ENCODE results near the gene VANGL2. TPM values are rescaled to one million over a fixed set of nuclear protein-coding genes. Genes with fewer than 3 reads are reported as not detected.

The VANGL2 gene
- total and polyA plus RNA-seq, 4 donors, result 1.3 to 13.9 (median 2.2) TPM

- no peaks in the 10 kb centered on the region for H3K27me3 ChIP-seq (ENCODE audit: control insufficient read depth in 3 of 3, insufficient read depth in 3 of 3, low read length in 2 of 3)
- H3K9me3 ChIP-seq (ENCODE audit: control insufficient read depth in 4 of 4, insufficient read depth in 3 of 4, low read length in 3 of 4), result no peaks in the 10 kb centered on the region
- peaks cover 3 to 39% (median 19%) of the 10 kb centered on the region in 4 donors for H3K36me3 ChIP-seq (ENCODE audit: control insufficient read depth in 4 of 4, insufficient read depth in 4 of 4, low read length in 4 of 4)
- H3K4me1 ChIP-seq (ENCODE audit: control insufficient read depth in 5 of 5, insufficient read depth in 5 of 5, low read length in 5 of 5), result no peaks in the 10 kb centered on the region
- no peak overlapping the region for H3K9ac ChIP-seq (ENCODE audit: insufficient read depth in 1 of 2, low read length in 2 of 2)
- TF ChIP-seq CTCF (IDR thresholded peaks at IDR 0.05; ENCODE audit: control extremely low read depth, extremely low read depth), result no peak
- no peak overlapping the region for H3K4me3 ChIP-seq
- DNase-seq (no peak), ATAC-seq (ENCODE audit: insufficient read depth, low FRiP score) (no peak)
- WGBS, 2 donors, result 93 to 99% methylated on average over 5 of the region's 5 CpGs
- H3K27ac ChIP-seq (ENCODE audit: low read depth in 1 of 2, low read length in 1 of 2), result no peak overlapping the region
Measured at GRCh38 chr1:160421881-160422280, 21.5 kb downstream of the VANGL2 start.

GRCh38 chr1:160423966-160424365 is 23.6 kb downstream of the VANGL2 start:
- peaks cover 3 to 42% (median 15%) of the 10 kb centered on the region in 4 donors for H3K36me3 ChIP-seq (ENCODE audit: control insufficient read depth in 4 of 4, insufficient read depth in 4 of 4, low read length in 4 of 4)
- WGBS, 2 donors, result 97% methylated on average over 7 of the region's 7 CpGs

GRCh38 chr1:160425847-160426246 is 25.5 kb downstream of the VANGL2 start:
- no peak for TF ChIP-seq CTCF (IDR thresholded peaks at IDR 0.05; ENCODE audit: control extremely low read depth, extremely low read depth)
- Histone ChIP-seq H3K27me3 (ENCODE audit: control insufficient read depth in 3 of 3, insufficient read depth in 3 of 3, low read length in 2 of 3) (no peaks in the 10 kb centered on the region), H3K36me3 (ENCODE audit: control insufficient read depth in 4 of 4, insufficient read depth in 4 of 4, low read length in 4 of 4) (peaks cover 3 to 34% (median 9%) of the 10 kb centered on the region in 4 donors), H3K4me3 (no peak overlapping the region), H3K9ac (ENCODE audit: insufficient read depth in 1 of 2, low read length in 2 of 2) (no peak overlapping the region), H3K9me3 (ENCODE audit: control insufficient read depth in 4 of 4, insufficient read depth in 3 of 4, low read length in 3 of 4) (no peaks in the 10 kb centered on the region), H3K27ac (ENCODE audit: low read depth in 1 of 2, low read length in 1 of 2) (no peak overlapping the region), H3K4me1 (ENCODE audit: control insufficient read depth in 5 of 5, insufficient read depth in 5 of 5, low read length in 5 of 5) (no peaks in the 10 kb centered on the region)
- WGBS, 2 donors, result 90 to 91% methylated on average over 5 of the region's 5 CpGs
- ATAC-seq (ENCODE audit: insufficient read depth, low FRiP score) (no peak), DNase-seq (no peak)

More at GRCh38 chr1:160423966-160424365, 23.6 kb downstream of the VANGL2 start:
- DNase-seq (no peak), ATAC-seq (ENCODE audit: insufficient read depth, low FRiP score) (no peak)
- TF ChIP-seq CTCF (IDR thresholded peaks at IDR 0.05; ENCODE audit: control extremely low read depth, extremely low read depth), result no peak
- Histone ChIP-seq H3K4me1 (ENCODE audit: control insufficient read depth in 5 of 5, insufficient read depth in 5 of 5, low read length in 5 of 5) (no peaks in the 10 kb centered on the region), H3K27ac (ENCODE audit: low read depth in 1 of 2, low read length in 1 of 2) (no peak overlapping the region), H3K4me3 (no peak overlapping the region), H3K27me3 (ENCODE audit: control insufficient read depth in 3 of 3, insufficient read depth in 3 of 3, low read length in 2 of 3) (no peaks in the 10 kb centered on the region), H3K9ac (ENCODE audit: insufficient read depth in 1 of 2, low read length in 2 of 2) (no peak overlapping the region), H3K9me3 (ENCODE audit: control insufficient read depth in 4 of 4, insufficient read depth in 3 of 4, low read length in 3 of 4) (no peaks in the 10 kb centered on the region)

GRCh38 chr1:160427625-160428024 is 27.3 kb downstream of the VANGL2 start:
- H3K9ac ChIP-seq (ENCODE audit: insufficient read depth in 1 of 2, low read length in 2 of 2), result no peak overlapping the region
- TF ChIP-seq CTCF (IDR thresholded peaks at IDR 0.05; ENCODE audit: control extremely low read depth, extremely low read depth), result no peak
- H3K27ac ChIP-seq (ENCODE audit: low read depth in 1 of 2, low read length in 1 of 2), result no peak overlapping the region
- DNase-seq (no peak), ATAC-seq (ENCODE audit: insufficient read depth, low FRiP score) (no peak)
- 89 to 97% methylated on average over 7 of the region's 7 CpGs for WGBS, 2 donors
- H3K36me3 ChIP-seq (ENCODE audit: control insufficient read depth in 4 of 4, insufficient read depth in 4 of 4, low read length in 4 of 4), result peaks cover 3 to 26% (median 9%) of the 10 kb centered on the region in 4 donors
- no peaks in the 10 kb centered on the region for H3K27me3 ChIP-seq (ENCODE audit: control insufficient read depth in 3 of 3, insufficient read depth in 3 of 3, low read length in 2 of 3)
- H3K9me3 ChIP-seq (ENCODE audit: control insufficient read depth in 4 of 4, insufficient read depth in 3 of 4, low read length in 3 of 4), result no peaks in the 10 kb centered on the region
- no peak overlapping the region for H3K4me3 ChIP-seq
- no peaks in the 10 kb centered on the region for H3K4me1 ChIP-seq (ENCODE audit: control insufficient read depth in 5 of 5, insufficient read depth in 5 of 5, low read length in 5 of 5)
